CD14-positive monocyte (primary cell): ENCODE data around the gene SERPINC1. TPM values are rescaled to one million over a fixed set of nuclear protein-coding genes. Genes with fewer than 3 reads are reported as not detected.

Experiments
- DNase-seq, 3 donors: peaks; one replicate each; pipeline ENCODE4 v3.0.0-alpha.2; 2011 to 2022
- H2AFZ ChIP-seq: 2 replicates; pipeline ENCODE4 v1.6.0; 2012; ENCODE audit warnings: mild to moderate bottlenecking, low read depth, low read length, inconsistent platforms; ENCODE audit not compliant: insufficient read depth, poor library complexity, severe bottlenecking
- H3K27ac ChIP-seq, 2 donors: 1 replicate in 1 of 2; 2 replicates in 1 of 2; pipeline ENCODE4 v1.5.1; 2012 to 2013; ENCODE audit warnings: low read length in 2 of 2, control low read depth in 1 of 2, inconsistent platforms in 1 of 2, low read depth in 1 of 2, mild to moderate bottlenecking in 1 of 2
- H3K27me3 ChIP-seq, 2 donors: one replicate each; pipeline versions ENCODE4 v1.6.0 to v1.6.1; 2011 to 2013; ENCODE audit warnings: low read length in 2 of 2; ENCODE audit not compliant: control insufficient read depth in 2 of 2, insufficient read depth in 2 of 2
- H3K36me3 ChIP-seq, 2 donors: replicated peaks in 1 of 2; 1 replicate in 1 of 2; 2 replicates in 1 of 2; pipeline versions ENCODE4 v1.5.1 to v1.6.1; 2012 to 2013; ENCODE audit warnings: low read length in 2 of 2, control low read depth in 1 of 2, inconsistent platforms in 1 of 2, mild to moderate bottlenecking in 1 of 2; ENCODE audit not compliant: insufficient read depth in 2 of 2, control insufficient read depth in 1 of 2
- H3K4me1 ChIP-seq, 2 donors: 1 replicate in 1 of 2; 2 replicates in 1 of 2; pipeline versions ENCODE4 v1.5.1 to v1.6.1; 2012 to 2013; ENCODE audit warnings: low read length in 2 of 2, control low read depth in 1 of 2, inconsistent platforms in 1 of 2, mild to moderate bottlenecking in 1 of 2, moderate library complexity in 1 of 2; ENCODE audit not compliant: insufficient read depth in 2 of 2, control insufficient read depth in 1 of 2
- H3K4me2 ChIP-seq: replicated peaks from 2 replicates; pipeline ENCODE3; 2012; ENCODE audit warnings: low read length, moderate library complexity, mild to moderate bottlenecking; ENCODE audit not compliant: poor library complexity, severe bottlenecking; ENCODE audit errors: extremely low read depth
- H3K4me3 ChIP-seq, 3 experiments: fragments of 200-600 bp in 1 of 3; sonication (generic) in 1 of 3; replicated peaks in 1 of 3; 1 replicate in 2 of 3; 2 replicates in 1 of 3; pipeline ENCODE4 v1.5.1; 2011 to 2013; ENCODE audit warnings: low read length in 3 of 3, mild to moderate bottlenecking in 3 of 3, control low read depth in 2 of 3, low read depth in 2 of 3, inconsistent platforms in 1 of 3, moderate library complexity in 1 of 3
- H3K79me2 ChIP-seq: 2 replicates; pipeline ENCODE4 v1.6.0; 2012; ENCODE audit warnings: mild to moderate bottlenecking, control low read depth, inconsistent platforms, low read length, moderate library complexity; ENCODE audit not compliant: insufficient read depth
- H3K9ac ChIP-seq: 2 replicates; pipeline ENCODE4 v1.6.0; 2017; ENCODE audit warnings: low read length, mild to moderate bottlenecking; ENCODE audit not compliant: insufficient read depth, poor library complexity, severe bottlenecking
- H3K9me3 ChIP-seq, 2 donors: replicated peaks in 1 of 2; 1 replicate in 1 of 2; 2 replicates in 1 of 2; pipeline versions ENCODE4 v1.5.1 to v1.6.1; 2012 to 2013; ENCODE audit warnings: low read length in 2 of 2, control low read depth in 1 of 2; ENCODE audit not compliant: control insufficient read depth in 1 of 2, insufficient read depth in 1 of 2
- H4K20me1 ChIP-seq: 2 replicates; pipeline ENCODE4 v1.6.0; 2012; ENCODE audit warnings: mild to moderate bottlenecking, low read length, control low read depth, moderate library complexity; ENCODE audit not compliant: insufficient read depth
- H3K27ac Mint-ChIP-seq, 7 donors: one replicate each; pipeline ENCODE4 v1.8.0; 2020; ENCODE audit warnings: mild to moderate bottlenecking in 7 of 7, mixed read lengths in 7 of 7, moderate library complexity in 6 of 7, inconsistent platforms in 2 of 7
- H3K27me3 Mint-ChIP-seq, 3 donors: one replicate each; pipeline ENCODE4 v1.8.0; 2021 to 2022; ENCODE audit warnings: low read depth in 3 of 3, mild to moderate bottlenecking in 3 of 3, mixed read lengths in 3 of 3, moderate library complexity in 3 of 3, inconsistent platforms in 1 of 3
- H3K36me3 Mint-ChIP-seq, 2 donors: one replicate each; pipeline ENCODE4 v1.8.0; 2020; ENCODE audit warnings: mixed read lengths in 2 of 2, inconsistent platforms in 1 of 2, mild to moderate bottlenecking in 1 of 2
- H3K4me1 Mint-ChIP-seq: one replicate; pipeline ENCODE4 v1.8.0; 2020; ENCODE audit warnings: mild to moderate bottlenecking, mixed read lengths
- H3K4me3 Mint-ChIP-seq, 2 donors: one replicate each; pipeline ENCODE4 v1.8.0; 2020; ENCODE audit warnings: mild to moderate bottlenecking in 2 of 2, mixed read lengths in 2 of 2, moderate library complexity in 1 of 2
- H3K9me3 Mint-ChIP-seq, 7 donors: one replicate each; pipeline ENCODE4 v1.8.0; 2020 to 2022; ENCODE audit warnings: mixed read lengths in 7 of 7, mild to moderate bottlenecking in 6 of 7, moderate library complexity in 6 of 7, inconsistent platforms in 2 of 7
- WGBS: methylation state at CpG from one replicate; pipeline ENCODE4 v1.1.5; 2013; ENCODE audit warnings: missing lambda C conversion rate; ENCODE audit not compliant: insufficient coverage; 5-methylcytosine and 5-hydroxymethylcytosine counted together
- intact Hi-C, 2 donors: fragments of 100-400 bp; cut with micrococcal nuclease; formaldehyde crosslinking; loops; one replicate each; pipeline versions ENCODE4 v1.15.0 to v1.15.1; 2023
- polyA plus RNA-seq, 3 donors: library from polyadenylated mRNA; depleted of rRNA in 1 of 3; unstranded in 2 of 3; stranded (reverse) in 1 of 3; fragments of 300-500 nt in 2 of 3; fragments of >200 nt in 1 of 3; fragmentation: Illumina TruSeq in 2 of 3; gene quantifications; 1 replicate in 2 of 3; 2 replicates in 1 of 3; pipeline ENCODE4 v1.2.3, GENCODE V29; 2012 to 2021
- TF ChIP-seq, protein P1 (sequence below): fragments of 200-600 bp; IDR thresholded peaks from one replicate; pipeline ENCODE4 v1.8.0; 2022; ENCODE audit warnings: antibody characterized with exemption, mild to moderate bottlenecking

Gene SERPINC1
- polyA plus RNA-seq, 3 donors, result 0.23 TPM; not detected in 2

DNA sequence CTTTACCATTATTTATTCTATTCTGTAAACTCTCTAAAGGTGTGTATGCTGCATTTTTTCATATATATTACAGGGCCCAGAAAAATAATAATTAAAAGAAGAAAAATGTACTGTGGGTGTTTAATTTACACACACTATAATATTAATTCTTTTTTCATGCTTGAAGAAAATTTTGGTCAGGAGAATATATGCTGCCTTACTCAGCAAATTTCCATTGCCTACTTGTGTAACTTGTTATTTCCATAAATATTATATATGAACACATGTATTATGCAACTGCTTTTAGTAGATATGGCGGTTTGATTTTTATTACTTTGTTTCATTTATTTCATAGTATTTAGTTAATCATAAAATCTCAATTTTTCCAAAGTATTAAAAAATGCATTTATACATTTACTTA is 46.4 kb upstream of the SERPINC1 start:
- Histone ChIP-seq H2AFZ (no peak overlapping the region), H3K9me3 (no peaks in the 10 kb centered on the region), H3K36me3 (peaks cover 93 to 96% of the 10 kb centered on the region in 2 donors), H3K27ac (no peak overlapping the region), H3K4me1 (peaks cover 0 to 5% of the 10 kb centered on the region in 2 donors), H4K20me1 (peaks cover 69% of the 10 kb centered on the region), H3K4me3 (no peak overlapping the region), H3K4me2 (no peak overlapping the region), H3K79me2 (peaks cover 24% of the 10 kb centered on the region), H3K27me3 (no peaks in the 10 kb centered on the region), H3K9ac (no peak overlapping the region)
- H3K9me3 Mint-ChIP-seq, result no peaks in the 10 kb centered on the region
- TF ChIP-seq, protein P1, sequence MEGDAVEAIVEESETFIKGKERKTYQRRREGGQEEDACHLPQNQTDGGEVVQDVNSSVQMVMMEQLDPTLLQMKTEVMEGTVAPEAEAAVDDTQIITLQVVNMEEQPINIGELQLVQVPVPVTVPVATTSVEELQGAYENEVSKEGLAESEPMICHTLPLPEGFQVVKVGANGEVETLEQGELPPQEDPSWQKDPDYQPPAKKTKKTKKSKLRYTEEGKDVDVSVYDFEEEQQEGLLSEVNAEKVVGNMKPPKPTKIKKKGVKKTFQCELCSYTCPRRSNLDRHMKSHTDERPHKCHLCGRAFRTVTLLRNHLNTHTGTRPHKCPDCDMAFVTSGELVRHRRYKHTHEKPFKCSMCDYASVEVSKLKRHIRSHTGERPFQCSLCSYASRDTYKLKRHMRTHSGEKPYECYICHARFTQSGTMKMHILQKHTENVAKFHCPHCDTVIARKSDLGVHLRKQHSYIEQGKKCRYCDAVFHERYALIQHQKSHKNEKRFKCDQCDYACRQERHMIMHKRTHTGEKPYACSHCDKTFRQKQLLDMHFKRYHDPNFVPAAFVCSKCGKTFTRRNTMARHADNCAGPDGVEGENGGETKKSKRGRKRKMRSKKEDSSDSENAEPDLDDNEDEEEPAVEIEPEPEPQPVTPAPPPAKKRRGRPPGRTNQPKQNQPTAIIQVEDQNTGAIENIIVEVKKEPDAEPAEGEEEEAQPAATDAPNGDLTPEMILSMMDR, result no peak
- intact Hi-C loops, result no loop called here
- H3K36me3 Mint-ChIP-seq, result peaks cover 78 to 90% of the 10 kb centered on the region in 2 donors
- no peak for DNase-seq
- H3K27ac Mint-ChIP-seq, result no peak overlapping the region
- no peaks in the 10 kb centered on the region for H3K27me3 Mint-ChIP-seq
- peaks cover 3% of the 10 kb centered on the region for H3K4me1 Mint-ChIP-seq
- no CpG with 5 or more reads among the region's 1 CpG for WGBS
- no peak overlapping the region for H3K4me3 Mint-ChIP-seq

DNA sequence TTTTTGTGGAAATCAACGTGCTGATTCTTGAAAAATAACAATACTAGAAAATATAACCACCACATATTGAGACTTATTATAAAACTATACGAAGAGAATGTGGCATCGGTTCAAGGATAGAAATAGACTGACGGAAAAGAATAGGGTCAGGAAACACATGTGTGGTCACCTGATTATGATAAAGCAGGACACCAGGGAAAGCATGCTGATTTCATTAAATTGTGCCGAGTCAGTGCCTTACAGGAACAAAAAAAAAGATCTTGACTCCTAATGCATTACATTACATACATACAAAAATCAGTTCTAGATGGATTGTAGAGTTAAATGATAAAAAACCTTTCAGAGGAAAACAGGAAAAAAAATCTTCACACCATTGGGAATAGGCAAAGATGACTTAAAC is 43.5 kb upstream of the SERPINC1 start:
- no CpG with 5 or more reads among the region's 5 CpGs for WGBS
- Histone ChIP-seq H3K9me3 (no peaks in the 10 kb centered on the region), H3K27ac (peak overlapping the region in 1 of 2 donors; percentile 65), H2AFZ (no peak overlapping the region), H3K79me2 (peaks cover 37% of the 10 kb centered on the region), H3K9ac (no peak overlapping the region), H3K4me1 (peaks cover 0 to 5% of the 10 kb centered on the region in 2 donors), H3K27me3 (no peaks in the 10 kb centered on the region), H3K36me3 (peaks cover 89 to 99% of the 10 kb centered on the region in 2 donors), H3K4me2 (no peak overlapping the region), H4K20me1 (peaks cover 86% of the 10 kb centered on the region), H3K4me3 (no peak overlapping the region)
- TF ChIP-seq, protein P1, result no peak
- H3K4me1 Mint-ChIP-seq, result peaks cover 3% of the 10 kb centered on the region
- no peaks in the 10 kb centered on the region for H3K27me3 Mint-ChIP-seq
- H3K4me3 Mint-ChIP-seq, result no peak overlapping the region
- H3K9me3 Mint-ChIP-seq, result no peaks in the 10 kb centered on the region
- intact Hi-C loops, result no loop called here
- H3K27ac Mint-ChIP-seq, result peak overlapping the region in 4 of 7 donors; percentile 30 to 61 (median 53)
- peak in 1 of 3 donors; percentile 15 for DNase-seq
- peaks cover 69 to 89% of the 10 kb centered on the region in 2 donors for H3K36me3 Mint-ChIP-seq
